ENCODE measurements around the gene IL4I1.

The IL4I1 gene

DNA sequence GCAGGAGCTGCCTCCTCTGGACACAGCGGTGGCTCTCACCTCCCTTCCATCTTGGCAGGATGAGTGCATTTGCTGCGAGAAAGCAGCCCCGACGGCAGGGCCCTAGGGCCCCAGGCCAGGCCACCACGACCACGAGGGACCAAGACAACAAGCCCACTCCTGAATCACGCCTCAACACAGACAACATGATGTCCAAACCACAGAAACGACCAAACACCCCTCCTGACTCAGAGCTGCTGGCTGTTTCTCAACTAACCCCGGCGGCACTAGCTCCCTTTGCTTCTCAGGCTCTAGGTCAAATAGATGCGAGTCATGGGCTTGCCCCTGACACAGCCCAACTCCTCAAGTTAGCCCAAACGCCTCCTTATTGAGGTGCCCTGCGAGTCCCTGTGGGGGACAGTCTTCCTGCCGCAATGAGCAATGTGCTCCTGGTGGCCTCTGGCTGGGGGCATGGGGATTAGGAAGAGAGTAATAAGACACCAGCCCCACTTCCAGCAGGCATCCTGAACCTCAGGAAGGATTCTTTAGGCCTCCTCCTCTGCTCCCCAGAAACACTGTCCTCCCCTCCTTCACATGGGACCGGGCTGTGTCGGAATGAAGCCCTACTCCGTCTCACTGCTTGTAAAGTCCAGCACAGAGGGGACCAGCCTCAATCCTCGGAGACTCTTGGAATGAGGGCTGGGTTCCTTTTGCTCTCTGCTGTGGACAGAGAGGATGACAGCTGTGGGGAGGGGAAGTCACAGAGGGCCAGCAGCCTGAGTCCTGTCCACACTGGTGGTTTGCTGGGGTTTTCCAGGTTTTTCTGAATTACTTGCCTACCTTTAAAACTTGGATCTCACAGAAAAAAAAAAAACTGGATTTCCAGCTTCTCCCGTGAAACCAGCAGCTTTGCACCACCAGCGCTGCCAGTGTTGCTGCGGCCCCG is 25.4 kb upstream of the IL4I1 start:
- Histone ChIP-seq H3K36me3 (peaks cover 96% of the 10 kb centered on the region), H3K4me3 (ENCODE audit: low read depth, low read length) (no peak overlapping the region), H3K27me3 (ENCODE audit: insufficient read depth, low read depth, severe bottlenecking) (no peaks in the 10 kb centered on the region), H3K27ac (no peak overlapping the region), H3K9me3 (ENCODE audit: severe bottlenecking) (no peaks in the 10 kb centered on the region)
- TF ChIP-seq, protein P1, sequence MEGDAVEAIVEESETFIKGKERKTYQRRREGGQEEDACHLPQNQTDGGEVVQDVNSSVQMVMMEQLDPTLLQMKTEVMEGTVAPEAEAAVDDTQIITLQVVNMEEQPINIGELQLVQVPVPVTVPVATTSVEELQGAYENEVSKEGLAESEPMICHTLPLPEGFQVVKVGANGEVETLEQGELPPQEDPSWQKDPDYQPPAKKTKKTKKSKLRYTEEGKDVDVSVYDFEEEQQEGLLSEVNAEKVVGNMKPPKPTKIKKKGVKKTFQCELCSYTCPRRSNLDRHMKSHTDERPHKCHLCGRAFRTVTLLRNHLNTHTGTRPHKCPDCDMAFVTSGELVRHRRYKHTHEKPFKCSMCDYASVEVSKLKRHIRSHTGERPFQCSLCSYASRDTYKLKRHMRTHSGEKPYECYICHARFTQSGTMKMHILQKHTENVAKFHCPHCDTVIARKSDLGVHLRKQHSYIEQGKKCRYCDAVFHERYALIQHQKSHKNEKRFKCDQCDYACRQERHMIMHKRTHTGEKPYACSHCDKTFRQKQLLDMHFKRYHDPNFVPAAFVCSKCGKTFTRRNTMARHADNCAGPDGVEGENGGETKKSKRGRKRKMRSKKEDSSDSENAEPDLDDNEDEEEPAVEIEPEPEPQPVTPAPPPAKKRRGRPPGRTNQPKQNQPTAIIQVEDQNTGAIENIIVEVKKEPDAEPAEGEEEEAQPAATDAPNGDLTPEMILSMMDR (IDR thresholded peaks at IDR 0.05; ENCODE audit: low read depth, low read length): no peak
- no peak for DNase-seq

DNA sequence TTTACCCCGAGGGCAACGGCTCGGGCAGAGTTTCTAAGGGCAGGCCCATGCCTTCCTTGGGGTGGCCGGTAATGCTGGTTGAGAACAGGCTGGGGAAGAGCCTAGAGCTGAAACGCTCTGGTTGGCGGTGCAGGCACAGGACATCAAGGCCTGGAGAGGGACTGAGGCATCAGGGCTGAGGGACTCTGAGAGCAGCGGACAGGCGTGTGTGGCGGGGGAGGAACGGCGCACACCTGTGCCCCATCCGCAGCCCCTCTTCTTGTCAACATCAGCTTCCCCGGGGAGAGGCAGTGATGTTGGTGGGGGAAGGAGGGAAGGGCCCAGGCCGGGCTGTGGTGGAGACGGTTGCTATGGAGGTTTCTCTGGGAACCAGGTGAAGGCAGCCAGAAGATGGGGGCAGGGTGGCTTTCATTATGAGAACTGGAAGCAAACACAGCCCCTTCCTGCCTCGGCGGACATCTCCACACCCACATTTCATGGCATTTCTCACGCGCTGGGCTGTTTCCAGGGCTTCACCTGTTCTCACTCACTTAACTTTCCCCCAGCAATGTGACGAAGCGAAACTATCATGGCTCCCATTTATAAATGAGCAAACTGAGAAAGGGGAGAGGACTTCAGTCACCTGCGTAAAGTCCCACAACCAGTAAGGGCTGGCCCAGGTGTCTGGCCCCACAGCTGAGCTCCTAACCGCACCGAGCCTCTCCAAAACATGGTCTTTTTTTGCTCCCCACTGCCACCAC is 24.1 kb upstream of the IL4I1 start:
- Histone ChIP-seq H3K27me3 (ENCODE audit: insufficient read depth, low read depth, severe bottlenecking) (no peaks in the 10 kb centered on the region), H3K36me3 (peaks cover 95% of the 10 kb centered on the region), H3K9me3 (ENCODE audit: severe bottlenecking) (no peaks in the 10 kb centered on the region), H3K4me3 (ENCODE audit: low read depth, low read length) (no peak overlapping the region), H3K27ac (no peak overlapping the region)
- TF ChIP-seq, protein P1 (IDR thresholded peaks at IDR 0.05; ENCODE audit: low read depth, low read length): no peak
- no peak for DNase-seq

DNA sequence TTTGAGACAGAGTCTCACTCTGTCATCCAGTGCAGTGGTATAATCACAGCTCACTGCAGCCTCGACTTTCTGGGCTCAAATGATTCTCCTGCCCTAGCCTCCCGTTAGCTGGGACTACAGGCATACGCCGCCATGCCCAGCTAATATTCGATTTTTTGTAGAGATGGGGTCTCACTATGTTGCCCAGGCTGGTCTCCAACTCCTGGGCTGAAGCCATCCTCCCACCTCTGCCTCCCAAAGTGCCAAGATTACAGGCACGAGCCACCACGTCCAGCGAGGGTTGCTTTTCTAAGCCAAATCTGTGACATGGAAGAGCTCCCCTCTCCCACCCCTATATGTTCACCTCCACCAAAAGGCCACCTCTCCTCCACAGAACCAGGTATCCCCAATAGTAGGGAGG is 21.4 kb upstream of the IL4I1 start:
- no peak for DNase-seq
- peaks cover 93% of the 10 kb centered on the region for H3K36me3 ChIP-seq
- no peak overlapping the region for H3K27ac ChIP-seq
- TF ChIP-seq, protein P1 (IDR thresholded peaks at IDR 0.05; ENCODE audit: low read depth, low read length): no peak
- no peak overlapping the region for H3K4me3 ChIP-seq (ENCODE audit: low read depth, low read length)
- no peaks in the 10 kb centered on the region for H3K9me3 ChIP-seq (ENCODE audit: severe bottlenecking)
- H3K27me3 ChIP-seq (ENCODE audit: insufficient read depth, low read depth, severe bottlenecking): no peaks in the 10 kb centered on the region

DNA sequence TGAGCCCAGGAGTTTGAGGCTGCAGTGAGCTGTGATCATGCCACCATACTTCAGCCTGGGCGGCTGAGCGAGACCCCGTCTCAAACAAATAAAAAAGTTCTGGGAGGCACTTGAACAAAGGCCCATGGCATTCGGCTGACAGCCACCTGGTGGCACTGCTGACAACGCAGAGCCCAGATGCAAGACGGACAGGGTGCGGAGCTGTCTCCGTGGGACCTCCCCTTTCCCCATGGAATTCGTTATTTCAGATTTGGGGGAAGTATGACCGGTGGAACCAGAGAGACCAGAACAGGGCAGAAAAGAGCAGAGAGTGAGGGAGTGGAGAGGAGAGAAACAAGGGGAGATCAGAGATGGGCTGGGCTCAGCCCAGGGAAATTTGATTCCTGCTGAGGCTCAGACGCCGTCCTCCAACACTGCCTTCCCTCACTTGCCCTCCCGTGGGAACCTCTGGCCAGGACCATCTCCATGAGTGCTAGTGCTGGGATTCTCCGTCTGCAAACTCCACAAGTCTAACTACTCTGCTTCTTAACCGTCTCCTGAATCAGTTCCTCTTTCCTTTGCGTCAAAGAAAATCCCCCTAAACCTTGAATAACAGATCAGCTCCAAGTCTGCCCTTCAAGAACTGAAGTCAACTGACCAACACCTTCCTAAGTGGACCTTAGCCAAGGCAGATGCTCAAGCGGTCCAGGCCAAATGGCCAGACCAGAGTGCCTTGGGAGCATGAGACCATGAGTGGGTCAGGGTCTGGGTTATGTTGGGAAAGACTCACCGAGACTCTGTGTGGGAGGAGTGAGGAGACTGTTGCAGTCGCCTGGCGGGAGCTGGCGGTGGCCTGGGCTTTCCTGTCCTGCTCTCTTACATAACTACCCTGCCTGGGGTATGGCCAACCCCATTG is 20.4 kb upstream of the IL4I1 start:
- peaks cover 92% of the 10 kb centered on the region for H3K36me3 ChIP-seq
- H3K27me3 ChIP-seq (ENCODE audit: insufficient read depth, low read depth, severe bottlenecking): no peaks in the 10 kb centered on the region
- no peaks in the 10 kb centered on the region for H3K9me3 ChIP-seq (ENCODE audit: severe bottlenecking)
- no peak for DNase-seq
- H3K4me3 ChIP-seq (ENCODE audit: low read depth, low read length): no peak overlapping the region
- TF ChIP-seq, protein P1 (IDR thresholded peaks at IDR 0.05; ENCODE audit: low read depth, low read length): peak; percentile 30; the same call in 1 of the 2 replicates
- no peak overlapping the region for H3K27ac ChIP-seq

DNA sequence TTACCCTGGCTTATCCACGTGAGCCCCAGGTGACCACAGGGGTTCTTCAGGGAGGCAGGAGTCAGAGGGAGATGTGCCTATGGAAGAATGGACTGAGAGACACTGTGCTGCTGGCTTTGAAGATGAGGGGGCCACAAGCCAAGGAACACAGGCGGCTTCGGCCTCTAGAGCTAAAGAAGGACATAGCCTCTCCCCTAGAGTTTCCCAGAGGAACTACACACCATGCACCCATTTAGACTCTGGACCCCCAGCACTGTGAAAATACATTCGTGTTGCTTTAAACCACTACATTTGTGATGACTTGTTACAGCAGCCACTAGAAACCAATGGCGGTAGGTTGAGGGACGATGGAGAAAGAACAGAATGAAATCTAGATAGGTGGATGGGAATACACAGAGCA is 18.6 kb upstream of the IL4I1 start:
- H3K4me3 ChIP-seq (ENCODE audit: low read depth, low read length): no peak overlapping the region
- H3K27ac ChIP-seq: no peak overlapping the region
- peaks cover 88% of the 10 kb centered on the region for H3K36me3 ChIP-seq
- no peaks in the 10 kb centered on the region for H3K27me3 ChIP-seq (ENCODE audit: insufficient read depth, low read depth, severe bottlenecking)
- no peak for DNase-seq
- H3K9me3 ChIP-seq (ENCODE audit: severe bottlenecking): no peaks in the 10 kb centered on the region
- TF ChIP-seq, protein P1 (IDR thresholded peaks at IDR 0.05; ENCODE audit: low read depth, low read length): no peak
